GM18526 (cell line): ENCODE data around the gene TBC1D1.

ENCODE experiments used
- POLR2A ChIP-seq: IDR thresholded peaks from 3 replicates; pipeline ENCODE4 v1.6.1; 2011; ENCODE audit not compliant: insufficient read length; ENCODE audit errors: extremely low read depth

Gene TBC1D1

DNA sequence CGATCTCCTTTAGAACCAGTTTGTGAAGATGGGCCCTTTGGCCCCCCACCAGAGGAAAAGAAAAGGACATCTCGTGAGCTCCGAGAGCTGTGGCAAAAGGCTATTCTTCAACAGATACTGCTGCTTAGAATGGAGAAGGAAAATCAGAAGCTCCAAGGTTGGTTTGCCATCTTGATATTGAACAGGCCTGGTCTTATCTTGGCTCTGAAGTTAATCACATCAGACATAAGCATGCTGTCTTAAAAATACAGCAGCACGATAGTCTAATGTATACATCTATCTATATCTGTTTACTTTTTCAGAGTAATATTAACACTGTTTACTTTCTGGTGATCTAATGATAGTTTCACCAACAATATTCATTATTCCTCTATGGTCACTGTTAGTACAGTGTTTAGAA is 199.1 kb downstream of the TBC1D1 start:
- no peak for TF ChIP-seq POLR2A

DNA sequence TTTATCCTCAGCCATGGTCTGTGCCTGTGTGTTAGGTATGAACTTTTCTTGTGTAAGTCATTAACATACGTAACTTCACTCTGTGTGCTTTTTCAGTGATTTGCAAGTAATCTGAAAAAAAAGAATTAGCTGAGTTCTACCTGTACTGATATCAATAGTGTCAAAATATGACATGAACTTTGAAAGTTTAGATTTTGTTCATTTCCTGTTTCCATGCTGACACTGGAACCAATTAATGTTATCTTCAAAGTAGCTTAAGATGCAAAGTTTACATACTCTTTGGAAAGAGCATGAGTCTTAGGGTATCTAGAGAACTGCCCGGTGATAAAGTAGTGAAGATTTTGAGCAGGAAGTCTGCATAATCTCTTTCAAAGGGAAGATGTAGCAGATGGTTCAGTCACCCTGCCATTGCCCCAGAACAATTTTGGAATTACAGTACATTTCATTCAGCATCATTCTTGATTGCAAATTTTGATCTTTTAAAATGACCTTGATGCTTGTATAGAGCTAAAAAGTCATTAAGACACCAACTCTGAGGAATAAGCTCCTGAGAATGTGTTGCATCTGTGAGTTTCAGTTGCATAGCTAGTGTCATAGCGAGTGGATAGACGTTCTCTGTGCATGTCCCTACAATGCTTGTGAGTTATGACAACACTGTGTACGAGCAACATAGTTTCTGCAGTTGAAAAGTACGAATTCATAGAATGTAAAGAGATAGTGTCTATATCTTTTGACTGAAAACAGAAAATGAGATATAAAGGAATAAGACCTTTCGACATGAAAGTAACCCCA is 199.8 kb downstream of the TBC1D1 start:
- no peak for TF ChIP-seq POLR2A

DNA sequence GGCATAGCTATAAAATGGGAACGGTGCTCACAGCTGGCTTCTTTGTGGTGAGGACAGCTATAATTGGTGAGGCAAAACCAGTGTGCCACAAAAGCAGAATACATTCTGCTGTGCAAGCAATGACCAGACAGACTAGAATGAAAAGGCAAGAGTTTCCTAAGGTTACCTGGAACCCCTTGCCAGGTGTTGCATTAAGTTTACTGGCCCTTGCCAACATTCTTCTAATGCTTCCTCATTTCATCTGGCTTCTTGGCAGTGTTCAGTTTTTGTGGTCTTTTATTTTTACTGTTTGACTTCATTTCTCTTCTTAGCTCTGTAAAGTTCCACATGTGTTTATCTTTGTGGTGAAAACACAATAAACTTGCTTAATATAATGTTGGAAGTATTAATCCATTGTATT is 200.8 kb downstream of the TBC1D1 start:
- TF ChIP-seq POLR2A: no peak

DNA sequence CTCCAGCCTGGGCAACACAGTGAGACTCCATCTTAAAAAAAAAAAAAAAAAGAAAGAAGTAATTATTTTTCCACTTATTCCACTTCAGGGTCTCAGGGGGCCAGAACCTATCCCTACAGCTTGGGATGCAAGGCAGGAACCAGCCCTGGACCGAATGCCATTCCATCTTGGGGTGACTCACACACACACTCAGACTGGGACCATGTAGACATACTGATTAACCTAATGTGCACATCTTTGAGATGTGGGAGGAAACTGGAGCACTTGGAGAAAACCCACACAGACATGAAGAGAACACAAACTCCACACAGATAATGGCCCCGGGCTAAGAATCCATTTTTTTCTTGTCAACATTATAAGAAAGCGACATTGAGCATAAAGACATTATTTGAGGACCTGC is 201.8 kb downstream of the TBC1D1 start:
- TF ChIP-seq POLR2A: no peak

DNA sequence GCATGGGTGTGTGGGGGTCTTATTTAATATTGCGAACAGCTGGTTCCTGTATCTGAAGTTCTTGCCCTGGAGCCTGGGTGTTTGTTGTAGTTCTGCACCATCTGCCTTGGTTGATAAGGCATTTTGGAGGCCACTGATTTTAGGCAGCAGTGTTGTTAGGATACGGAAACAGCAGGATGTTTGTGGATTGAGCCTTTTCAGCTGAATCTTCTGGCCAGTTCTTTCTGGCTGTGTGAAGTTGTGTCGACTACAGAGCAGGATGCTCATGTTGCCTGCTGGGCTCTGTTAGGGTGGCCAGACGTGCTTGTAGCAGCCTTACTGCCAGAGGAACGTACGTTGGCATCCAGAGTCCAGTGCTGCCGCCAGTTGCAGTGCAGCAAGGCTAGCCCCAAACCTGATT is 203.5 kb downstream of the TBC1D1 start:
- no peak for TF ChIP-seq POLR2A

DNA sequence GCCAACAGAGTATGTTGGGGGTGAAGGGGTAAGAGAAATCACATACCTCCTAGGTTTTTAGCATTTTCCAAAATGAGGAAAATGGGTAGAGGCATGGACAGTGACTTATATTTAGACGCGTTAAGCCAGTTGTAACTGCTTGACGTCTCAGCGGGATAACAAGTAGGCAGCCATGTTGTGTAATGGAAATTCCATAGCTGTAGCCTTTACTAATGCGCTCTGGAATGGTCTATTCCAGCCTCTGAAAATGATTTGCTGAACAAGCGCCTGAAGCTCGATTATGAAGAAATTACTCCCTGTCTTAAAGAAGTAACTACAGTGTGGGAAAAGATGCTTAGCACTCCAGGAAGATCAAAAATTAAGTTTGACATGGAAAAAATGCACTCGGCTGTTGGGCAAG is 204.8 kb downstream of the TBC1D1 start:
- TF ChIP-seq POLR2A: no peak

DNA sequence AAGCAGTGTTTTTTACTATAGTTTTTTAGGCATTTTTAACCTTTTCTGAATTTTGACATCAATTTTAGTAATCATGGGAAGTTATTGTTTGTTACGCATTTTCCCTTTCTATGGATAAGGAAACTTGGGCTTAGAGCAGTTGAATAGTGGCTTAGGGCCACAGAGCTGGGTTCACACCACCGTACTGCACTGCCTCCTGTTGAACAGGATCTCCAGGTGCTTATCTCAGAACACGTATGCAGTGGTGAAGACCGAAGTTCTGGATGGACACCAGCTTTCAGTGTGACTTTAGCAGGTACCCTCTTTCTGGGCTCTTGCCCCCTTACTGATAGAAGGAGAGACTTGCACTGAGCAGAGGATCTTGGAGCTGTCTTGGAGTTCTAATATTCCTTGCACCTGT is 206.9 kb downstream of the TBC1D1 start:
- no peak for TF ChIP-seq POLR2A

DNA sequence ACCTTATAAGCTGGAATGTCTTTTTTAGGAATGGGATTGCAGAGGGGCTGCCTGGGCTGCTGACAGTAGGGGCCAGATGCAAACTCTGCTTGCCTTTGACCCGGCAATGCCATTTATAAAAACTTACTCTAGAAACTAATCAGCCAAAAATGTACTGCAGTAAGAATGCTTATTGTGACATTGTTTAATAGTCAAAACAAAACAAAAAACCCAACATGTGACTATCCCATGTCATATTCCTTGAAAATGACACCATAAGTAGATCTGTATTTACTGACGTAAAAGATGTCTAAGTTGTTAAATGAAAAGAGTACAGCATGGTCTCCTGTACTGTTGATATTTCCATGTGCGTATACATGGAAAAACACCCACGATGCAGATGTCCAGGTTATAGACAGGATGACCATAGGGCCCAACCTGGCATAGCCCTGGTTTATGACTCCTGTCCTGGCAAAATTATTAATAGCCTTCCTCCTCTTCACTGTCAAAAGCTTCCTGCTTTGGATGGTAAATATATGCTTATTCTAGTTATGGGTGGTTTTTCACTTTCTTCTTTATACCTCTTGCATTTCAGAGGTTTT is 208.2 kb downstream of the TBC1D1 start:
- no peak for TF ChIP-seq POLR2A

DNA sequence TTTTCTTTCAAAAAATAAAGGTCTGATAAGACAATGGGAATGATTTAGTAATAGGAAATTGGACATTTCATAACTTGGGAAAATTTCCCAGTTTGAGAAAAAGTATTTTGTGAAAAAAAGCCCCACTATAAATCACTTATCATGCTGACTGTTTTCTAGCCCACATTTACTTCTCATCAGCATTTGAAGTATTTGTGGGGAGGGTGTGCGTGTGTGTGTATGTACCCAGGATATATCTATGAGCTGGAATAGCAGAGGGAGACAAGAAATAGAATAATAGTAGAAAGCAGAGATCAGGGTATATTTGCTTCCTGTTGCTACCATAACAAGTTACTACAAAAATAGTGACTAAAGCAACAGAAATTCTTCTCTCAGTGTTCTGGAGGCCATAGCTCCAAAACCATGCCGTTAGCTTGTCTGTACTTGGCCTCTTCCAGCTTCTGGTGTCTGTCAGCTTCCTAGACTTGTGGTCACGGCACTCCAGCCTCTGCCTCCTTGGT is 209.1 kb downstream of the TBC1D1 start:
- TF ChIP-seq POLR2A: no peak

DNA sequence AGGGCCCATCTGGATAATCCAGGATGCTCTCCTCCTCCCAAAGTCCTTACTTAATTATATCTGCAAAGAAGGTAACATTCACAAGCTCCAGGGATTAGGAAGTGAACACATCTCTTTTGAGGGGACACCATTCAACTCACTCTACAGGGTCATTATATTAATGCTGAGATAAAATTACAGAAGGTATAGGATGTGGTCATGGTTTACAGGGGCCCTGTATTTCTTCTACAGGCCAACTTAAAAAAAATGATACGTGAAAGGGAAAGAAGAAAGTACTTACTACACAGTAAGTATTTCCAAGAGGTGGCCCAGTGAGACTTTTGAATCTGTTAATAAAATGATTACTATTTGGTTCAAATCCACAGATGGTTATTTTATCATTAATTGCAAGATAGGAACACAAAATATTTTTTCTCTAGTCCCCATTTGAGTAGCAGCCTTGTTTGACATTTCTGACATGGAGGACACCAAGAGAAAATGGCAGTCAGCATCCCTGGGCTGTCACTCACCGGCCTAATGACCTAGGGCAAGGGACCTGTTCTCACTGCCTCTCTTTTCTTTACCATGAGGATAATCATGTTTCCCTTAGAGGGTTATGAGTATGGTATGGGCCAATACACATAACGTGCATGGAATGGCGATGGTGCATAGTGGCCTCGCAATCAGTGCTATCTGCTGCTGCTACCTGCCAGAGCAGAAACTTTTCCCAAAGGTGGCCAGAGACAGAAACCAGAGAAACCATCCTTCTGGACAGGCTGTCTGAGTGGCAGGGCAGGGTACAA is 209.8 kb downstream of the TBC1D1 start:
- TF ChIP-seq POLR2A: no peak

DNA sequence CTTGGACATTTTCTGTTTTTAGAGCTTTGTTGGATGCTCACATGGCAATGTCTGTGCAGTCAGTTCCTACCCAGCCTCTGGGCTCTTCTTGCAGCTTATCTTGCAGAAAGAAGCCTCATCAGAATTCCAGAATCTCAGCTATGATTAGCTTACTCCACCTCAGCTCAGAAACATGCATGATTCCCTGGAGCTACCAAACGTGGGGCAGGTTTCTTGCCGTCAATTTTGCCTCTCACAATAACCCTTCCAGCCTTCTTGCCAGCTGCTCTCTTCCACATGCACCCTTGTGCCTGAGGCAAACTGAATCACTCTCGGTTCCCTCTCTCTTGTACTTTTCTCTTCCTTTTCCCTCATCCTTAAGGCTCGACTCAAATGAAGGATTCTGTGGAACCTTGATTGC is 210.7 kb downstream of the TBC1D1 start:
- no peak for TF ChIP-seq POLR2A

DNA sequence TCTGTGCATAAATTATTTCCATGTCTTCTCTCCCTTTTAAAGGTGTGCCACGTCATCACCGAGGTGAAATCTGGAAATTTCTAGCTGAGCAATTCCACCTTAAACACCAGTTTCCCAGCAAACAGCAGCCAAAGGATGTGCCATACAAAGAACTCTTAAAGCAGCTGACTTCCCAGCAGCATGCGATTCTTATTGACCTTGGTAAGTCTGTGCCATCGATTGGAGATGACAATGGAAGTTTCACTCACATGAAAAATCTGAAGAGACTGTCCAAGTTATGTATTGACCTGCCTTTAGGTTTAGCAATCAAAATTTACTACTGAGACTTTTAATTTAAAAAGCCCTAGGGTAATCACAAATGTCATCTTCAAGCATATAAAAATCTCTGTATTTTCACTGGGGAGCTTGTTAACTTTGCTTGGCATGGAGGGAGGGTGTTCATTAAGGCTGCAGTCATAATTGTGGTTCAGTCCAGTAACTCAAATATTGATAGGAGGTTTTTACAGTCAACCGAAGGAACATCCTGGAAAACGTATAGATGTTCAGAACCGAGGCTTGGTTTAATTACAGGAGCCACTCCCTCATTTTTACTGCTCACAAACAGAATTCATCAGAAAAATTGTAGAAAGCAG is 212.2 kb downstream of the TBC1D1 start:
- no peak for TF ChIP-seq POLR2A

DNA sequence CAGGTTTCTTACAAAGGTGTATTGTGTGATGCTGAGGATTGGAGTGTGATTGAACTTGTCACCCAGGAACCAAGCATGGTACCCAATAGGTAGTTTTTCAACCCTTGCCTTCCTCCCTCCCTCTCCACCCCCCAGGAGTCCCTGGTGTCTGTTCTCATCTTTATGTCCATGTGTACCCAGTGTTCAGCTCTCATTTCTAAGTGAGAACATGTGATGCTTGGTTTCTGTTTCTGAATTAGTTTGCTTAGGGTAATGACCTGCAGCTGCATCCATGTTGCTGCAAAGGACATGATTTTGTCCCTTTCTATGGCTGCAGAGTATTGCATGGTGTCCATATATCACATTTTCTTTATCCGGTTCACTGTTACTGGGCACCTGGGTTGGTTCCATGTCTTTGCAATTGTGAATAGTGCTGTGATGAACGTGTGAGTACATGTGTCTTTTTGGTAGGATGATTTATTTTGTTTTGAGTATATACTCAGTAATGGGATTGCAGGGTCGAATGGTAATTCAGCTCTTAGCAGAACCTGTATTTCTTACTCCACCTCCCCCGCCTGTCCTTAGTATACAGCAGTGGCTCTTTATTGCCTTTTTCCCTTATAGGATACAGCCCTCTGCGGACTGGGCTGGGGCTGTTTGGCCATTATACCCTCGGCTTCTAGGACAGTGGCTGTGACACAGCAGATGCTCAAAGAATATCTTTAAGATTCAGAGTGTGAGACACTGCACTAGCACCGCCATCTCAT is 214.8 kb downstream of the TBC1D1 start:
- TF ChIP-seq POLR2A: no peak

DNA sequence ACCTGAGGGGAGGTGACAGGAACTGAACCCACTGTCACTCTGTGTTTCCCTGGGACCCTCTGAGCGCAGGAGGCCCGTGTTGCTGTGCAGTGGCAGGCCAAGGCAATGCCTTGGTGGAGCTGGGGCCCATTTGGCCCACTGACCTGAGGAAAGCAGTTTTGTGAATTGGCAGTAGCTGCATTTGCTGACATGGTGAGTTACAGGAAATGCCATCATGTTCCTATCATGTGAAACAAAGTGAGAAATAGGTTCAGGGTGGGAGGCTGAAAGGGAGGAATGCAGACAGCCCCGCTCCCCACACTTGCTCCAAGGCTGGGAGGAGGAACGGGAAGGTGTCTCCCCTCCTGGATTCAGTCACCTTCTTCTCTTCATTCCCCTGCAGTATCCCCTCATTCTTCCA is 215.4 kb downstream of the TBC1D1 start:
- no peak for TF ChIP-seq POLR2A

DNA sequence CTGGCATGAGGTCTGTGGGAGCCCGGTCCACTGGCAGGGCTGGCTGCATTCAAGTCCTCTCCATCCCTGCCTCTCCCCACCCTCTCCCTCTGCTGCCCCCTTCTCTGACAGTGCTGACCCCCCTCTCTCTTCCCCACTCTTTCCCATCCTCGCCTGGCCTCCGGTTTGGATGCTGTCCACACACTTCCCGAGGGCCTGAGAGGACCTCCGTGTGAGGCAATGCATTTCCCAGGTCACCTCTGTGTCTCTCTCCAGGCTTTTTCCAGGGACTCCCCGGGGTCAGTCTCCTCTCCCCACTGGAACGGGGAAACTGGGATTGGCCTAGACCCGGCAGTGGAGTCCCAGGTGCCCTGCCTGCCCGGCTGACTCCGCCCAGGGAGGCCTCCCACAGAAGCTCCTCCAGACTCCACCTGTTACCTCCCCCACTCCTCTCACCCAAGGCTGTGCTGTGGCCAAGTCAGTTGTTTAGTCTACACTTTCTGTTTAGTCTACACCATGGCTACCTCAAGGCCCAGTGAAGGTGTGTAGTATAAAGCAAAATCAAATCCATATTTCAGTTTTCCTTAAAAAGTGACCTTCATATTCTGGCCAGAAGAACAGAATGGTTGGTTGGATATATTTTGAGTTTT is 216.1 kb downstream of the TBC1D1 start:
- no peak for TF ChIP-seq POLR2A

DNA sequence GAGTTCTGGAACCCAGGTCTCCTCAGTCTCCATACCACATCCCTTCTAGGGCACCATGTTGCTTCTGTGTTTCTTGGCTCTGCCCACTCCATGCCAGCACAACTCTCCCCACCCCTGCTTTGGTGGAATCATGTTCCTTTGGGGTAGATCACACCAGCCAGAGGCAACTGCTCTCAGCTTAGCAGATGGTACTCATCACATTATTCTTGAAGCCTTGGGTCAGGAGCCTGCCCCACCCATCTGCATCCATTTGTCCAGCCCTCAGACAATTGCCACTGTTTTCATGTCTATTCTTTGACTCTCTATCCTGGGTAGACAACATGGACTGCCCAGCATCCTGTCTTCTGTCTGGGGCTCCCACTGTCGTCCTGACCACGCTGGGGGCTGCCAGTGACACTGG is 216.9 kb downstream of the TBC1D1 start:
- TF ChIP-seq POLR2A: no peak
